Measurements from ENCODE around the gene ENG. TPM values are rescaled to one million over a fixed set of nuclear protein-coding genes. Genes with fewer than 3 reads are reported as not detected.
"Not testable (repeated sequence)": the region's sequence is repeated elsewhere in the genome, so short reads cannot be mapped to it uniquely, and the experiment has no call there.

Gene ENG
- polyA plus RNA-seq, 1 donor from 2014 or later, result 1.8 TPM

GRCh38 chr9:127885508-127886281, 31.2 kb upstream of the ENG start:
- H3K4me3 Mint-ChIP-seq, result peak overlapping the region in 1 of 4 donors; percentile 67
- H3K36me3 Mint-ChIP-seq, result no peaks in the 10 kb centered on the region
- H3K9me3 Mint-ChIP-seq, result no peaks in the 10 kb centered on the region
- H3K4me1 Mint-ChIP-seq, result peaks cover 0 to 4% (median 4%) of the 10 kb centered on the region in 3 donors
- H3K27ac Mint-ChIP-seq, result no peak overlapping the region
- no peaks in the 10 kb centered on the region for H3K27me3 Mint-ChIP-seq

GRCh38 chr9:127884976-127885490, 30.6 kb upstream of the ENG start:
- H3K36me3 Mint-ChIP-seq, result no peaks in the 10 kb centered on the region

GRCh38 chr9:127884427-127884911, 30.0 kb upstream of the ENG start:
- Mint-ChIP-seq H3K36me3 (no peaks in the 10 kb centered on the region), H3K27me3 (no peaks in the 10 kb centered on the region), H3K4me3 (no peak overlapping the region)

More at GRCh38 chr9:127884976-127885490, 30.6 kb upstream of the ENG start:
- Mint-ChIP-seq H3K4me1 (peaks cover 2 to 5% (median 4%) of the 10 kb centered on the region in 3 donors), H3K9me3 (no peaks in the 10 kb centered on the region), H3K27me3 (no peaks in the 10 kb centered on the region), H3K4me3 (no peak overlapping the region), H3K27ac (no peak overlapping the region)

GRCh38 chr9:127883959-127884358, 29.5 kb upstream of the ENG start:
- Mint-ChIP-seq H3K9me3 (no peaks in the 10 kb centered on the region), H3K4me1 (peaks cover 5 to 8% (median 7%) of the 10 kb centered on the region in 3 donors), H3K27ac (peak overlapping the region in 1 of 3 donors; percentile 43), H3K36me3 (no peaks in the 10 kb centered on the region), H3K4me3 (no peak overlapping the region), H3K27me3 (no peaks in the 10 kb centered on the region)

More at GRCh38 chr9:127884427-127884911, 30.0 kb upstream of the ENG start:
- no peaks in the 10 kb centered on the region for H3K9me3 Mint-ChIP-seq
- peaks cover 3 to 6% (median 4%) of the 10 kb centered on the region in 3 donors for H3K4me1 Mint-ChIP-seq
- peak overlapping the region in 1 of 3 donors; percentile 43 for H3K27ac Mint-ChIP-seq

GRCh38 chr9:127881715-127882114, 27.3 kb upstream of the ENG start:
- peaks cover 11 to 17% (median 17%) of the 10 kb centered on the region in 3 donors for H3K4me1 Mint-ChIP-seq
- not testable (repeated sequence) for H3K27ac Mint-ChIP-seq, H3K27me3 Mint-ChIP-seq, H3K4me3 Mint-ChIP-seq, H3K36me3 Mint-ChIP-seq, H3K9me3 Mint-ChIP-seq

- H3K9me3 Mint-ChIP-seq, result no peaks in the 10 kb centered on the region
- H3K36me3 Mint-ChIP-seq, result no peaks in the 10 kb centered on the region
- peak overlapping the region in 1 of 3 donors; percentile 26 for H3K27ac Mint-ChIP-seq
- peak overlapping the region in 3 of 4 donors; percentile 28 to 81 (median 65) for H3K4me3 Mint-ChIP-seq
- H3K4me1 Mint-ChIP-seq, result peaks cover 11 to 17% (median 17%) of the 10 kb centered on the region in 3 donors
- H3K27me3 Mint-ChIP-seq, result peaks cover 10% of the 10 kb centered on the region
Observed at GRCh38 chr9:127880143-127880542, 25.7 kb upstream of the ENG start.

- Mint-ChIP-seq H3K4me1 (peaks cover 11 to 17% (median 14%) of the 10 kb centered on the region in 3 donors), H3K36me3 (no peaks in the 10 kb centered on the region), H3K9me3 (no peaks in the 10 kb centered on the region), H3K27me3 (peaks cover 10% of the 10 kb centered on the region), H3K27ac (peak overlapping the region in 1 of 3 donors; percentile 75), H3K4me3 (peak overlapping the region; percentile 4 to 79 (median 38))
Observed at GRCh38 chr9:127878652-127879390, 24.4 kb upstream of the ENG start.

- peak overlapping the region in 2 of 4 donors; percentile 45 to 82 for H3K4me3 Mint-ChIP-seq
- peaks cover 11 to 17% (median 14%) of the 10 kb centered on the region in 3 donors for H3K4me1 Mint-ChIP-seq
Observed at GRCh38 chr9:127878001-127878651, 23.7 kb upstream of the ENG start.

GRCh38 chr9:127877566-127877998, 23.1 kb upstream of the ENG start, which contains the start of gene AK1:
Gene AK1 (minus strand): TSS chr9:127877675. CDS start chr9:127874617, 3,058 bp downstream.
- Mint-ChIP-seq H3K4me1 (peaks cover 11 to 17% (median 14%) of the 10 kb centered on the region in 3 donors), H3K27me3 (peaks cover 10% of the 10 kb centered on the region), H3K27ac (peak within 1 kb of the TSS in 2 of 3 donors; percentile 13 to 75), H3K36me3 (no peaks in the 10 kb centered on the region), H3K4me3 (peak within 1 kb of the TSS in 3 of 4 donors; percentile 45 to 82 (median 46)), H3K9me3 (no peaks in the 10 kb centered on the region)

More at GRCh38 chr9:127878001-127878651, 23.7 kb upstream of the ENG start:
- Mint-ChIP-seq H3K36me3 (no peaks in the 10 kb centered on the region), H3K27ac (peak overlapping the region in 1 of 3 donors; percentile 75), H3K9me3 (no peaks in the 10 kb centered on the region), H3K27me3 (peaks cover 10% of the 10 kb centered on the region)

- no peaks in the 10 kb centered on the region for H3K9me3 Mint-ChIP-seq
- H3K27me3 Mint-ChIP-seq, result peaks cover 10% of the 10 kb centered on the region
- peaks cover 11 to 17% (median 14%) of the 10 kb centered on the region in 3 donors for H3K4me1 Mint-ChIP-seq
- peak overlapping the region in 1 of 3 donors; percentile 13 for H3K27ac Mint-ChIP-seq
- H3K36me3 Mint-ChIP-seq, result no peaks in the 10 kb centered on the region
- H3K4me3 Mint-ChIP-seq, result peak overlapping the region in 3 of 4 donors; percentile 37 to 79 (median 46)
Observed at GRCh38 chr9:127876764-127877562, 22.5 kb upstream of the ENG start.

- H3K9me3 Mint-ChIP-seq, result no peaks in the 10 kb centered on the region
- H3K27ac Mint-ChIP-seq, result no peak overlapping the region
- no peaks in the 10 kb centered on the region for H3K36me3 Mint-ChIP-seq
- peaks cover 10% of the 10 kb centered on the region for H3K27me3 Mint-ChIP-seq
- H3K4me1 Mint-ChIP-seq, result peaks cover 11 to 15% (median 14%) of the 10 kb centered on the region in 3 donors
- H3K4me3 Mint-ChIP-seq, result peak overlapping the region in 1 of 4 donors; percentile 9
Observed at GRCh38 chr9:127876026-127876763, 21.7 kb upstream of the ENG start.

GRCh38 chr9:127875306-127875966, 21.0 kb upstream of the ENG start:
- H3K4me3 Mint-ChIP-seq, result peak overlapping the region in 1 of 4 donors; percentile 27
- no peaks in the 10 kb centered on the region for H3K36me3 Mint-ChIP-seq
- no peak overlapping the region for H3K27ac Mint-ChIP-seq
- peaks cover 10% of the 10 kb centered on the region for H3K27me3 Mint-ChIP-seq
- peaks cover 11 to 14% (median 13%) of the 10 kb centered on the region in 3 donors for H3K4me1 Mint-ChIP-seq
- H3K9me3 Mint-ChIP-seq, result no peaks in the 10 kb centered on the region
